CMK (cell line): ENCODE measurements around the gene INO80C.
"Not testable (repeated sequence)": the region's sequence is repeated elsewhere in the genome, so short reads cannot be mapped to it uniquely, and the experiment has no call there.

Source experiments
- DNase-seq: peaks from one replicate; pipeline ENCODE4 v3.0.0-alpha.2; 2010; ENCODE audit warnings: low read depth

The INO80C gene

GRCh38 chr18:35487525-35487924, 10.2 kb downstream of the INO80C start:
- not testable (repeated sequence) for DNase-seq

- no peak for DNase-seq
Measured at GRCh38 chr18:35485852-35486251, 11.9 kb downstream of the INO80C start.

GRCh38 chr18:35484034-35484433, 13.7 kb downstream of the INO80C start:
- no peak for DNase-seq

- DNase-seq, result no peak
Measured at GRCh38 chr18:35481960-35482366, 15.8 kb downstream of the INO80C start.

GRCh38 chr18:35479911-35480586, 17.7 kb downstream of the INO80C start:
- no peak for DNase-seq

- DNase-seq, result no peak
Measured at GRCh38 chr18:35478520-35479435, 19.0 kb downstream of the INO80C start.

- DNase-seq, result no peak
Measured at GRCh38 chr18:35477974-35478373, 19.8 kb downstream of the INO80C start.

GRCh38 chr18:35477497-35477896, 20.3 kb downstream of the INO80C start:
- DNase-seq, result no peak

- no peak for DNase-seq
Measured at GRCh38 chr18:35474884-35475283, 22.9 kb downstream of the INO80C start.

- no peak for DNase-seq
Measured at GRCh38 chr18:35473562-35473961, 24.2 kb downstream of the INO80C start.

GRCh38 chr18:35470435-35470834, 27.3 kb downstream of the INO80C start:
- DNase-seq, result no peak

- no peak for DNase-seq
Measured at GRCh38 chr18:35469725-35470124, 28.0 kb downstream of the INO80C start.

GRCh38 chr18:35468711-35469110, 29.0 kb downstream of the INO80C start:
- no peak for DNase-seq

GRCh38 chr18:35467624-35468016, 30.1 kb downstream of the INO80C start:
- DNase-seq, result no peak

GRCh38 chr18:35466815-35467623, 30.7 kb downstream of the INO80C start:
- no peak for DNase-seq

- DNase-seq, result no peak
Measured at GRCh38 chr18:35466334-35466733, 31.4 kb downstream of the INO80C start.

- no peak for DNase-seq
Measured at GRCh38 chr18:35465329-35465728, 32.4 kb downstream of the INO80C start.

- DNase-seq, result peak; percentile 20
Measured at GRCh38 chr18:35464831-35465279, 32.9 kb downstream of the INO80C start.

GRCh38 chr18:35463827-35464226, 33.9 kb downstream of the INO80C start:
- no peak for DNase-seq

GRCh38 chr18:35463050-35463449, 34.7 kb downstream of the INO80C start:
- peak; percentile 15 for DNase-seq

GRCh38 chr18:35460736-35461161, 37.0 kb downstream of the INO80C start:
- DNase-seq, result no peak

GRCh38 chr18:35459997-35460396, 37.8 kb downstream of the INO80C start:
- DNase-seq, result no peak
